ENCODE data around the gene SLC15A5. TPM values are rescaled to one million over a fixed set of nuclear protein-coding genes. Genes with fewer than 3 reads are reported as not detected.

The SLC15A5 gene
- total RNA-seq, 1 donor from 2014 or later, result not detected

DNA sequence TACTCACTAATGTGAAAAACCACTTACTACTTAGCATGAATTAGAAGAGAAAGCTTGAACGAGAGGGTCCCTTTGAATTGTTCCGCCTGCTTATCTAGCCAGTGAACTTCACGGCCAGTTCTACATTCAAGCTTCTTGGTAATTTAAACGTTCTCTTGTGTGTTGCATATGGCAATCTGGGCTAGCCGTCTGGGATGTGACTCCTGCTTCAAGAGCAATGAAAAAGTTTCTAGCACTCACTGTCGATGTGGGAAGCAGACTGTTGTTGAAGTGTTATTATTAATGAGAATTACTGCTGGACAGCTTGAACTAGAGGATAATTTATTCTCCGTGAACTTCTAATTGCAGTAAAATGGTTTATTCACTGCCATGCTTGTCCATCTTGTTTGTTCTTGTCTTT lies 93.9 kb downstream of the SLC15A5 start:
- no peak for DNase-seq (ENCODE audit: low read depth in 2 of 2)

DNA sequence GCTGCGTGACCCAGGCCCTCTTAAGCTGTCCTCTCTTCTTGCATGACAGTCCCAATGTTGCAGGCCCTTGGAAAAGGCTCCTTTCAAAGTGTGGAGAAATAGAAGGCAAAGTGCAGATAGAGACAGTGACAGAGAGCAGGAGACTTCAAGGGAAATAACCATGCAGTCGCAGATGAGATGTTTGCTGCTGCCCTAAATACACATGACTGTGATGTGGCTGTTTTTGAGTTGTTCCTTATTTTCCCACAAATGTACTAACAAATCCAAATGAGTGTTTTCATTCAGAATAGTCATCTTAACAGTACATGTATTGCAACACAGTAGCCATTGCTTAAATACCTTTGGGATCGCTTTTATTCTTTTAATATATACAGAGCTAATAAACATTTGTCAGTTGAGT lies 101.6 kb downstream of the SLC15A5 start:
- no peak for DNase-seq (ENCODE audit: low read depth in 2 of 2)

- no peak for DNase-seq (ENCODE audit: low read depth in 2 of 2)
These were observed 103.2 kb downstream of the SLC15A5 start for GRCh38 chr12:16174282-16174681.

DNA sequence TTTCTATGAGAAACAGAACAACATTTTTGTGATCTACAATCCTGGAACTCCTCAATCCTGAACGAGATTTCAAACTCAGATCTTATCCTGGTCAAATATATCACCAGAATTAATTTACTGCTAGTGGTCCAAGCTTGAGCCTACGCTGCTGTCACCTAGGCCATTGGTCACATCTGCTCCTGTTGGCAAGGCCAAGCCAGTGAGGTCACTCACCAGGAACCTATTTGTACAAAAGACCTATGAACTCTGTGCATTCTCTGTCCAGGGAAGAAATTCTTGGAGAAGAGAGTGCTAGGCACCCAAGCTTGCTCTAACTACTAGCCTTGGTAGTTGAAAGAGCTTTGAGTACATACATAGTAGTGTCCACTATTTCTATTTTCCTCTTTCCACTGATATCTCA lies 106.1 kb downstream of the SLC15A5 start:
- DNase-seq (ENCODE audit: low read depth in 2 of 2), result no peak

DNA sequence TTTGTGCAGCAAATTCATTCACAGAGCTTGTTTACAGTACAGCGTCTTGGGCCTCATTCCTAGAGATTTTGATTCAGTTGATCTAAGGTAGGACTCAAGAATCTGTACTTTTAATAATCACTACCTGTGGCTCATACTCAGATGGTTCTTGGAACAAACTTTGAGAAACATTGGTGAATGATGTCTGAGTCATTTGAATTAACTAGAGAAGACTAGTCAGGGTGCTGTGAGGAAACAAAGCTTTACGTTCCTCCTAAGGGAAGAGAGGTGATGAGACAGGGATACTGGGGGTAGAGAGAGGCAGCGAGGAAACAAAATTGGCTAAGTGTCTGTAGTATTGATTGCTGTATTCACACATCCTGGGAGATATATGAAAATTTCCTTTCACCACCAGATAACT lies 109.4 kb downstream of the SLC15A5 start:
- no peak for DNase-seq (ENCODE audit: low read depth in 2 of 2)

GRCh38 chr12:16166563-16167470 lies 110.7 kb downstream of the SLC15A5 start:
- no peak for DNase-seq (ENCODE audit: low read depth in 2 of 2)

- DNase-seq (ENCODE audit: low read depth in 2 of 2), result peak; percentile 34 to 59
These were observed 112.0 kb downstream of the SLC15A5 start for GRCh38 chr12:16165506-16165905.

DNA sequence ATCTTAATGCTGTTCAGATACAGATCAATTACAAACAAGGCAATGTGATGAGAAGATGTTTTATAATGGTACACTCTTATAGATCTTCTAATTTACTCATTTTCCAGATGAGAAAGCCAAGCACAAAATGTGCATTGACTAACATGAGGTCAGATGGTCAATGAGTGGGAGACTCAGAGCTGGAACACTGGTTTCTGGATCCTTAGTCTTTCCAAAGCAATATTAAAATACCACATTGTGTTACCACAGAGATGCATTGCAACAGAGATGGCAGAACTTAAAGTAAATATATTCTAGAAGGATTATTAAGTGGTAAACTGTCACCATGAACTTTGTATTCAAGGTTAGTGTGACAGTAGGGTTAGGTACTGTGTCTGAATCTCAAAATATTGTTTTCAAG lies 113.6 kb downstream of the SLC15A5 start:
- DNase-seq (ENCODE audit: low read depth in 2 of 2), result no peak

- no peak for DNase-seq (ENCODE audit: low read depth in 2 of 2)
These were observed 114.3 kb downstream of the SLC15A5 start for GRCh38 chr12:16163146-16163545.

- no peak for DNase-seq (ENCODE audit: low read depth in 2 of 2)
These were observed 117.9 kb downstream of the SLC15A5 start for GRCh38 chr12:16159571-16159970.

DNA sequence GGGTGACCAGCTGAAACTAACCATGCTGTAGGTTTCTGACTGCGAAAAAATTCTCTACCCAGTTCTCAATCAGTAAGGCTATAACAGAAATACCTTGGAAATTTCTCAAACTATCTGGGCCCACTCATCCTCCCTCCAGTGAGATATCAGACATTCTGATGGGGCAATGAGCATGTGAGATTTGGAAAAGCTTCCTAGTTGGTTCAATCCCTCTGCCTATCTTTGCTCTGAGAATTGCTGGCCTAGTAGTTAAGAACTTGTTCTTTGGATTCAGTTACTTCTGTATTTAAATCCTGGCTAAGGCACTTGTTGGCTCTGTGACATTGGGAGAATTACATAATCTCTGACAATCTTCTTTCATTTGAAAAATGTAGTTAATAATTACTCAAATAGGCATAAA lies 119.4 kb downstream of the SLC15A5 start:
- DNase-seq (ENCODE audit: low read depth in 2 of 2), result no peak

GRCh38 chr12:16155938-16156337 lies 121.5 kb downstream of the SLC15A5 start:
- peak in 1 of 2 donors; percentile 0 for DNase-seq (ENCODE audit: low read depth in 2 of 2)

DNA sequence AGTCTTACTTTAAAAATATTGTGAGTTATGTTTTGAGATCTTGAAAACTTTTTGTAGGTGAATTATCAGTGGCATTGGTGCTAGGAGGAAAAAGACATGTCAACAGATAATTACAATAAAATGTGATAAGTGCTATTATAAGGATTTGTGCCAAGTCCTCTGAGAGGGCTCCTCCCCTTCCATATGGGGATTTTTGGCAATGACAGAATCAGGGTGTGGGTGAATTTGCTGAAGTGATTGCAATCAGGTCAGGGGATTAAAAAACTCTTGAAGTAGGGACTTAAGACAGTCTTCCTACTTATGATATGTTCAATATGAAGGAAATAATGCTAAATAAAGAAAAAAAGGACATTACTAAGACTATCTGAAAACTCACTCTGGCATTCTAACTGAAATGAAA lies 122.5 kb downstream of the SLC15A5 start:
- DNase-seq (ENCODE audit: low read depth in 2 of 2), result no peak

- DNase-seq (ENCODE audit: low read depth in 2 of 2), result no peak
These were observed 124.4 kb downstream of the SLC15A5 start for GRCh38 chr12:16152885-16153673.

DNA sequence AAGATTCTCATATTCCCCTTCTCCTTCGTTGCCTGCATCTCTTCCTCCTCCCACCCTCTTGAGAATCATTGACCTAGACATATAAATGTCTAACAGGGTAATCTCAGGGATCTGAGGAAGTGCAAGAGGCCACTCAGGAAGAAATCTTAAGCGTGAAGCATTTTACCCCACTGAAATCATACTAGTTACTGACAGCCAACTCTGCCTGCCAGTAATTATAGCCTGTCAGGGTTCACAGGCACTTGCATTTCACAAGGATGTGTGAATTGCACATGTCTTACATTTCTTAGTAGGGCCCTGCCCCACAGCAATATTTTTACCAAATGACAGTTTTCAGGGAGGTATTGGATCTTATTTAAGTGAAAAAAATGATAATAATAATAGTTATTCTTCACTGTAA lies 127.2 kb downstream of the SLC15A5 start:
- no peak for DNase-seq (ENCODE audit: low read depth in 2 of 2)

DNA sequence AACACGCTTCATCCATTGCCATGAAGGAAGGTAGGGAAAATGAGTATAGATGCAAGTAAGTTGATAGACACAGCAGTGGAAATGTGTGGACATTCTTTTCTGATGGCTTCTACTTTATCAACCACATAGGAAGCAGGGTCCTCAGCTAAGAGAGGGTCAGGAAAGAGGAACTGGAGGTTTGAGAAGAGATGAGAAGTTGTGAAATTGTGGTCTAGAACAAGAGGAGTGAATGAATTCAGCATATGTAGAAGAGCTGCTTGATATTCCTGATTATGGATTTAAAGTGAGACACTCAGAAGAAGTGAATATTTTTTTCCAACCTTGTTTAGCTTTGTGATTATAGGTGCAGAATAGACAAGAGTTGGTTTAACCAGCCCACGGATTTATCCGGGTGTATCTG lies 128.5 kb downstream of the SLC15A5 start:
- DNase-seq (ENCODE audit: low read depth in 2 of 2), result no peak

Other genes with a start within 250 kb of the SLC15A5 start
- gene MGST1, start 70.0 kb upstream of the SLC15A5 start, total RNA-seq, result 10.5 and 12.9 TPM in 2 replicates